Stimulated activated CD4-positive, alpha-beta T cell treated with anti-CD3 and anti-CD28 coated beads, Interleukin-15, amount 100 ng/mL, for 1 hour (primary cell): ENCODE measurements around the gene CDK14.
"Not testable (repeated sequence)": the region's sequence is repeated elsewhere in the genome, so short reads cannot be mapped to it uniquely, and the experiment has no call there.

Source experiments
- DNase-seq, 2 donors: peaks; one replicate each; pipeline ENCODE4 v3.0.0-alpha.2; 2020; ENCODE audit warnings: low read depth in 1 of 2, low spot score in 1 of 2

Gene CDK14

GRCh38 chr7:90889644-90890043 lies 293.5 kb downstream of the CDK14 start:
- DNase-seq = no peak

- no peak for DNase-seq
Measured at GRCh38 chr7:90891529-90891928, 295.4 kb downstream of the CDK14 start.

- DNase-seq = no peak
Measured at GRCh38 chr7:90892213-90892612, 296.1 kb downstream of the CDK14 start.

DNA sequence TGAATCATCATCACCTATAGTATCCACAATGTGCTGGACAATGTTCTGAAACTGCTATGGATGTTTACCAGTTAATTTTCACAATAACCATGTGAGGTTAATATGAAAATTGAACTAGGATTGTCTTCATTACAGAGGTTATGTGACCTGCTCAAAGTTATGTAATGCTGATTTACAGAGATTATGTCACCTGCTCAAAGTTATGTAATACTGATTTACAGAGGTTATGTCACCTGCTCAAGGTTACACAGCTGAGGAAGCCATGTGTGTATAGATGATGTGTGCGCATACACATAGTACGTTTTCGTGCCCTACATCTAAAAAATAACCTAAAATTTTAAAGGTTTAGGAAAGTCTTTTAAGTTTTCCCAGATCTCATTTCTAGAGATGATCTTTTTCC lies 298.0 kb downstream of the CDK14 start:
- no peak for DNase-seq

DNA sequence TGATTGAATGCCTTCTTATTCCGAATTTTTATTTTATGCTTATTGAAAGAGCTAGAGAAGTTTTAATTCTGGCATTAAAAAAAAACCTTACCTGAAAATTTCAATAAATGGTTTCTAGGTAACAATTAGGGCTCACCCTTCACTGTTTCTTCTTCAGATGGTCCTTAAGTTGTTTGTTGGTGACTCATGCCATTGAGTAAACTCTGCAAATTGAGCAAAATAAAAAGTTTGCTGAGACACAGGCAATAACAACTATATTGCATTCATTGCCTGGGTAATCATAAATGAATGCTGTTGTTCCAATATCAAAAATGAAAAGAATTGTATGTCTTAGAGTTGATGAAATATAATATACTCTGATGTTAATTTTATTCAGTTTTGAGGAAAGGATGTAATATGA lies 300.3 kb downstream of the CDK14 start:
- DNase-seq = no peak

- no peak for DNase-seq
Measured at GRCh38 chr7:90897961-90898469, 301.9 kb downstream of the CDK14 start.

- DNase-seq = no peak
Measured at GRCh38 chr7:90900628-90901356, 304.7 kb downstream of the CDK14 start.

DNA sequence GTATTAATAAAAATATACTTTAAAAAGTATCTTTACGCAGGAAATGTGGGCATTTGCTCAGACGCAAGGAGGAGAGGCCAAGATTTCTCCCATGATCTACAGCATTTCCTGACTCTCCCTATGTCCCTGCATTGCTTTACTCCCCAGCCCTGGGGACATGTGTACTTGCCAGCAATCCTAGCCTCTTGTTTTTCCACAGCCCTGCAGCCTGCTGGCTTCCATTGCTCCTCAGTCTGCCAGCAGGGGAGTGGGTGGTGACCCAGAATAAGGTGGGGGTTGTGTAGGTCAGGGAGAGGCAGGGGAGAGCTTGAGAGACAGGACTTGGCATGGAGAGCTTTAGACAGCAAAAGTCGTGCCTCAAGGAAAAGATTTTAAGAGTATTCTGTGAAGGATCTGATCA lies 307.7 kb downstream of the CDK14 start:
- no peak for DNase-seq

GRCh38 chr7:90910136-90910535 lies 314.0 kb downstream of the CDK14 start:
- no peak for DNase-seq

- no peak for DNase-seq
Measured at GRCh38 chr7:90916319-90916718, 320.2 kb downstream of the CDK14 start.

GRCh38 chr7:90917539-90917938 lies 321.4 kb downstream of the CDK14 start:
- no peak for DNase-seq

DNA sequence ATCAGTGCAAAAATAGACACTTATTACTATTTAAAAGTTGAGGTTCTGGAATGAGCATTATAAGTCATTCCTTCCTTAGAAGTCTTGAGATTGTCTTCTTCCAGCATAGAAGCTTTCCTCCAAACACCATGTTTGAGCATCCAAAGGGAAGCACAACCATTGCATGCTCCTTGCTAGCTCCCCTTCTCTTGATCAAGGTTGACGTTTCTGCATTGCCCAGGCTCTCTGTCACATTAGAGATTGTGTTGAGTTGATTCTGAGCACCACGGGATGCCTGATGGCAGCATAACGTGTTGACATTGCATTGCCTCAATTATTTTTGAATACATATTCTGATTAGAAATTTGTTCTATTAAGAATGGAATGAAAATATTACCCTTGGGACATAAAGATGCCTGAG lies 322.2 kb downstream of the CDK14 start:
- no peak for DNase-seq

GRCh38 chr7:90919816-90920215 lies 323.7 kb downstream of the CDK14 start:
- DNase-seq = no peak

GRCh38 chr7:90920336-90920735 lies 324.2 kb downstream of the CDK14 start:
- no peak for DNase-seq

DNA sequence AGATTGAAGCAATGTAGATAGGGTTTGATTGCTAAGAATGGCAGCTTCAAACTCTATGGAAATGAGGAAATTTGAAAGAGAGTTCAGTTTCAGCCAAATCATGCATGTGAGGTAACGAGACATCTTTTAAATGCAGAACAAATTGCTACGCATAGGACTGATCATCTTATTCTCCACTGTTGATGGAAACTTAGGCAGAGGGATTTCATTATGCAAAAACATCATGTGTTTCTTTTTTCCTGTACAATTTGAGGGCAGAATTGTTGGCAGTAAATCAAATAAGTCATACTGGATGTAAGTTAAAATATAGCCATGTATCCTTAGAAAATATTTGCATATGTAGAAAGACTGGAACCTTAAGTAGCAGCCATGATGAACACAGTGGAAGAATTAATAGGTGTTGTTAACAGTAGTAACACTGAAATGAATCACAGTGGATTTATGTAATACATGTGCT lies 327.4 kb downstream of the CDK14 start:
- DNase-seq = no peak

DNA sequence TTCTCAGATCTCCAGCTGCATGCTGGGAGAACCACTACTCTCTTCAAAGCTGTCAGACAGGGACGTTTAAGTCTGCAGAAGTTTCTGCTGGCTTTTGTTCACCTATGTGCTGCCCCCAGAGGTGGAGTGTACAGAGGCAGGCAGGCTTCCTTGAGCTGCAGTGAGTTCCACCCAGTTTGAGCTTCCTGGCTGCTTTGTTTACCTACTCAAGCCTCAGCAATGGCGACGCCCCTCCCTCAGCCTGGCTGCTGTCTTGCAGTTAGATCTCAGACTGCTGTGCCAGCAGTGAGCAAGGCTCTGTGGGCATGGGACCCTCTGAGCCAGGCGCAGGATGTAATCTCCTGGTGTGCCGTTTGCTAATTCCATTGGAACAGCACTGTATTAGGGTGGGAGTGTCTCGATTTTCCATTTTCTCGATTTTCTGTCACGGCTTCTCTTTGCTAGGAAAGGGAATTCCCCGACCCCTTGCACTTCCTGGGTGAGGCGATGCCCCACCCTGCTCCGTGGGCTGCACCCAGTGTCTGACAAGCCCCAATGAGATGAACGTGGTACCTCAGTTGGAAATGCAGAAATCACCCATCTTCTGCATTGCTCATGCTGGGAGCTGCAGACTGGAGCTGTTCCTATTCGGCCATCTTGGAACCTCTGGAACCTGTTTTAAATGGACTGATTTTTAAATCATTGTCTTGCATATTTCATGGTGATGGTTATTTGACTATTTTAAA lies 332.7 kb downstream of the CDK14 start:
- not testable (repeated sequence) for DNase-seq

DNA sequence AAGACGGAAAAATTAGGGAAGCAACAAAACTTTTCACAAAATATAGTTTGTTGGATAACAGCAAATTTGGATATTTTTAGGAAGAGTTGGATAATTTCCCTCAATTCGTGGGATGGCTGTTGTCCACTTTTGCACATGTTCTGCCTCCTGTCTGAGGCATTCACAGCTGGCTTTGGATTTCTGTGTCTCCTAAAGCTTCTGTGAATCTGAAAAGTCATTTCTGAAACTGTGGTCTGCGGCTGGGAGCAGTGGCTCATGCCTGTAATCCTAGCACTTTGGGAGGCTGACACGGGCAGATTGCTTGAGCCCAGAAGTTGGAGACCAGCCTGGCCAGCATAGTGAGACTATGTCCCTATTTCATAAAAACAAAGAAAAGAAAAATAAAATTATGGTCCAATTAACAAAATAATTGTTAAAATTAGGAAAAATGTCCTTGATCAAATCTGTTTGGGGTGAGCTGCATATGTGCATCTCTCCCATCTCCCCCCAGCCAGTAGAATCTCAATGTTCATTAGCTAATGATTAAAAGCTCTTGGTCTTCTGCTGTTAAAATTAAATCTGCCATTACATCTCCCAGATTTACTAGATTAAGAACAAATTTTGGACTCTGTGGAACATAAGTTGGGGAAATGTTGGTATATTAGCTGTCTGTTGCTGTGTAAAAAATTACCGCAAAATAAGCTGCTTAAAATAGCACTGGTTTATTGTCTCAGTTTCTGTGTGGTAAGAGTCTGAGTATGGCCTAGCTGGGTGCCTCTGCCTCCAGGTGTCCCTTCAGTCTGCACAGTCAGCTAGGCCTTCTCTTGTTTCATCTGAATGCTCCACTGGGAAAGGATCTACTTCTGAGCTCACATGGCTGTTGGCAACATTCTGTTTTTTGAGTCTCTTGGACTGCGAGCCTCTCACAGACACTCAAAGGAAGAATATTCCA lies 336.1 kb downstream of the CDK14 start:
- DNase-seq = no peak

DNA sequence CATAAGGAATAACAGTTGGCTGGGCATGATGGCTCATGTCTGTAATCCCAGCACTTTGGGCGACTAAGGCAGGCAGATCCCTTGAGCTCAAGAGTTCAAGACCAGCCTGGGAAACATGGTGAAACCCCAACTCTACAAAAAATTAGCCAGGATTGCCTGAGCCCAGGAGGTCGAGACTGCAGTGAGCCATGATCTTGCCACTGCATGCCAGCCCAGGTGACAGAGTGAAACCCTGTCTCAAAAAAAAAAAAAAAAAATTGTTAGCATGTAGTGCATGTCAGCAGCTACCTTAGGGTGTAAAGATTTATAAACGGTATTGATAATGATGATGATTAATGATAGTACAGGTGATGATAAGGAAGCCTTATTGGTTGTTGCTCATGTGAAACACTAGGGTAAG lies 336.9 kb downstream of the CDK14 start:
- no peak for DNase-seq

DNA sequence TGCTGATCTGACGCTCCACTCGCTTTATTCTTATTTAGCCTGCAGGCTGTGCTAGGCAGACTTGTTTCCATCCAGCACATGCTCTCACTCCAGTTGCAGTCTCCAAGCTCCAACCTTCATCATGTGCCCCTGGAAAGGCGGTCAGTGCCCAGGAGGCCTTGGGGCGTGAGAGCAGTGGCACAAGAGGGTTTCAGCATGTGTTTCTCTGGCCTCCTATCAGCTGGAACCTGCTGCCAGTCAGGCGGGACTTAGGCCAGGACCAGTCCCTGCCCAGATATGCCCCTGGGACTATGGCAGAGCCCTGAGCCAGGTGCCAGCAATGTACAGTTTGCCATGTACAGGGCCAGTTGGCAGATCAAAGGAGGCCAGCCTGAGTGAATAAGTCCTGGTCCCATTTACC lies 337.9 kb downstream of the CDK14 start:
- no peak for DNase-seq

DNA sequence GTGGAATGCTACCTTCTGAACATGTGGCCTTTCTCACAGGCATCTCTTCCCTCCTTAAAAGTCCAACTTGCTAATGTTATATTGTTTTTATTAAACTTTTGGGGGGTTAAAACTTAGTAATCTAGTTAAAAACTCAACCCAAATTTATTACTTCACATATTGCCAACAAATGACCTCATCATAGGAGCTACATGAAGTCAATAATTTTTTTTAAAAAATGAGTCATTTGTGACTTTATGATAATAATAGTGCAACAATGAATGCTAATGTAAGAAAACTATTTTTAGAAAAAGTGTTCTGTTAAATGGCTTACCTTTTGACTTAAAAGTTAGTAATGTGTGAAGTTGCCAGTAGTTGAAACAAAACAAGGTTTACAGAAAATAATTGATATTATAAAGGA lies 342.2 kb downstream of the CDK14 start:
- DNase-seq = no peak

DNA sequence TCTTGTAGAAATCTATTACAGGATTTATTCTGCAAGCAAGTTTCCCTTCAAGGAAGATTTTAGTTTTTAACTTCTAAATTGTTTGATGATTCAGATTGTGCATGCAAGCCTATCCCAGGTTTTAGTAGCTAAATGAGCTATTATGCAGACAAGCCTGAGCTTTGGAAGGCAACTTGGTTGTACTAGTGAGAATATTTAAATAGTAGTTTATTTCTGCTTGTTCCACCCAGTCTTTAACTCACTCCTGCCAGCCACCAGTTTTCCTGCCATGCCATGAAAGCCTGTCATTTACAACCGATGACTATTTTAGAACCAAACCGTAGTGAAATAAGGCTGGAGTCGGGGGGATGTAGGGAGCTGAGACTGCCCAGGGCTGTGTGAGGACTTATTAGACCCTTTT lies 343.5 kb downstream of the CDK14 start:
- DNase-seq = no peak
